Measurements from ENCODE around the gene RHOF. TPM values are rescaled to one million over a fixed set of nuclear protein-coding genes. Genes with fewer than 3 reads are reported as not detected.
"Not testable (repeated sequence)": the region's sequence is repeated elsewhere in the genome, so short reads cannot be mapped to it uniquely, and the experiment has no call there.

Gene RHOF
- total RNA-seq, 2 experiments from 2014 or later = 145 to 154 TPM

DNA sequence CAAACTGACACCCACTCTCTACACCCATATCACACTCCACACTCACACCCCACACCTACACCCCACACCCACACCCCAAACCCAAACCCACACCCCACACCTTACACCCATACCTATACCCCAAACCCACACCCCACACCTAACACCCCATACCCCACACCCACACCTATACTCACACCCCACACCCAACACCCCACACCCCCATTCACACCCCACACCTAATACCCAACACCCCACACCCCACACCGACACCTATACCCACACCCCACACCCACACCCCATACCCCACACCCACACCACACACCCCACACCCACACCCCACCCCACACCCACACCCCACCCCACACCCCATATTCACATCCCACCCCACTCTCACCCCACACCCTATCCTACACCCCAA lies 42.5 kb downstream of the RHOF start:
- Mint-ChIP-seq H3K36me3 (ENCODE audit: low read depth) (peaks cover 12% of the 10 kb centered on the region), H3K27me3 (ENCODE audit: low read depth) (no peaks in the 10 kb centered on the region), H3K4me3 (no peak overlapping the region), H3K27ac (no peak overlapping the region), H3K9me3 (ENCODE audit: insufficient read depth) (no peaks in the 10 kb centered on the region), H3K4me1 (ENCODE audit: low read depth) (peaks cover 11% of the 10 kb centered on the region)
- no peak for DNase-seq
- no peak for ATAC-seq
- CTCF ChIA-PET = no interaction called here
- POLR2A ChIA-PET = no interaction called here

DNA sequence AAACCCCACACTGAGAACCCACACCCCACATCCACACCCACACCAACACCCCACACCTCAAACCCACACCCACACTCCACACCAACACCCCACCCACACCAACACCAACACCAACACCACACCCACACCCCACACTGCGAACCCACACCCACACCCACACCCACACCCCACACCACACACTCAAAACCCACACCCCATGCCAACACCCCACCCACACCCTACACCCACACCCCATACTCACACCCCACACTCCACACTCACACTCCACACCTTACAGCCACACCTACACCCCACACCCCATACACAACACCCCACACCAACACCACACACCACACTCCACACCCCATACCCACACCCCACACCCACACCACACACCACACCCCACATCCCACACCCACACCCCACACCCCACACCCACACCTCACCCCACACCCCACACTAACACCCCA lies 43.0 kb downstream of the RHOF start:
- H3K4me1 Mint-ChIP-seq (ENCODE audit: low read depth) = peaks cover 6% of the 10 kb centered on the region
- no peaks in the 10 kb centered on the region for H3K9me3 Mint-ChIP-seq (ENCODE audit: insufficient read depth)
- ATAC-seq = peak; percentile 46
- no peak for DNase-seq
- no peak overlapping the region for H3K4me3 Mint-ChIP-seq
- POLR2A ChIA-PET = no interaction called here
- peaks cover 11% of the 10 kb centered on the region for H3K36me3 Mint-ChIP-seq (ENCODE audit: low read depth)
- CTCF ChIA-PET = no interaction called here
- no peaks in the 10 kb centered on the region for H3K27me3 Mint-ChIP-seq (ENCODE audit: low read depth)
- no peak overlapping the region for H3K27ac Mint-ChIP-seq

DNA sequence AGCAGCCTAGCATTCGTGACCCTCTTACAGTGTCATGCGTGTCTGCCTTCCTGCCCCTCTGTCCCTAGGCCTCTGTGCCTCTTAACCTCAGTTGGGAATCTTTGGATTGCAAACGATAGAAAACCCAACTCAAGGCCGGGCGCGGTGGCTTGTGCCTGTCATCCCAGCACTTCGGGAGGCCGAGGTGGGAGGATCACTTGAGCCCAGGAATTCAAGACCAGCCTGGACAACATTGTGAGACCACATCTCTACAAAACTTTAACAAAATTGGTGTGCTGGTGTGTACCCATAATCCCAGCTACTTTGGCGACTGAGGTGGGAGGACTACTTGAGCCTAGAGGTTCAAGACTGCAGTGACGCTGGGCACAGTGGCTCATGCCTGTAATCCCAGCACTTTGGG lies 44.2 kb downstream of the RHOF start:
- no peaks in the 10 kb centered on the region for H3K9me3 Mint-ChIP-seq (ENCODE audit: insufficient read depth)
- peaks cover 10% of the 10 kb centered on the region for H3K36me3 Mint-ChIP-seq (ENCODE audit: low read depth)
- peaks cover 2% of the 10 kb centered on the region for H3K4me1 Mint-ChIP-seq (ENCODE audit: low read depth)
- H3K4me3 Mint-ChIP-seq = no peak overlapping the region
- DNase-seq (no peak), ATAC-seq (no peak)
- CTCF ChIA-PET = interaction anchor here (1.6 kb wide), 1 partner anchor 45 kb away, joined by 4 read pairs; no protein-coding TSS in a partner anchor
- no peaks in the 10 kb centered on the region for H3K27me3 Mint-ChIP-seq (ENCODE audit: low read depth)
- POLR2A ChIA-PET = no interaction called here
- no peak overlapping the region for H3K27ac Mint-ChIP-seq

DNA sequence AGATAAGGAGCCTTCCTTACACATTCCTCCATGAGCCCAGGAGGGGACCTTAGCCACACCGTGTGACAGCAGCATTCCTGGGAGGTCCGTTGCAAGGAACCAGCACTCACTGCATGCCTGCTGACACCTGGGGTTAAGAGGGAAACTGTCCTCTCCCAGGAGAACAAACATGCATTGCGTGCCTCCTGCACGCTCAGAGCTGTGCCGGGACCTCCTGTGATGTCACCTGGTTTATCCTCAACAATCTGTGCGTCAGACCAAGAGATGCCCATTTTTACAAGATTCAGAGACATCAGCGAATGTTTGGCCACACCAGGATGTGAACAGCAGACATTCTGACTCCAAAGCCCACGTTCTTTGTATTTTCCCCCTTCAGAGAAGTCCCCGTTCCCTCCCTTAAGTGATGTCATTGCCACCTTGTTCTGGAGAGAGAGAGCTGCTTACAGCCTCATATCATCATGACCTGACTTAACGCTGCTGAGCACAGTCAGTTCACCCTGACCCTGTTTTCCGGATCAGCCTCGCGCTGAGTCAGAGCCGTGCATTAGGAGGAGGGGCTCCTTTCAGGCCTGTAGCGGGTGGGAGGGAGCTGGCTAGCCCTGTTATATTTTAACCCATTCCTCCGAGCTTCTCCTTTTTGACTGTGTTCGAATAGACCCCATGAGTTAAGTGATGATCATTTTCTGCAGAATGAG lies 44.8 kb downstream of the RHOF start:
- H3K27ac Mint-ChIP-seq = no peak overlapping the region
- ATAC-seq = no peak
- CTCF ChIA-PET = interaction anchor here (1.6 kb wide), 1 partner anchor 46 kb away, joined by 4 read pairs; no protein-coding TSS in a partner anchor
- no peaks in the 10 kb centered on the region for H3K27me3 Mint-ChIP-seq (ENCODE audit: low read depth)
- H3K9me3 Mint-ChIP-seq (ENCODE audit: insufficient read depth) = no peaks in the 10 kb centered on the region
- DNase-seq = no peak
- POLR2A ChIA-PET = no interaction called here
- H3K4me3 Mint-ChIP-seq = no peak overlapping the region
- peaks cover 10% of the 10 kb centered on the region for H3K36me3 Mint-ChIP-seq (ENCODE audit: low read depth)
- peaks cover 2% of the 10 kb centered on the region for H3K4me1 Mint-ChIP-seq (ENCODE audit: low read depth)

DNA sequence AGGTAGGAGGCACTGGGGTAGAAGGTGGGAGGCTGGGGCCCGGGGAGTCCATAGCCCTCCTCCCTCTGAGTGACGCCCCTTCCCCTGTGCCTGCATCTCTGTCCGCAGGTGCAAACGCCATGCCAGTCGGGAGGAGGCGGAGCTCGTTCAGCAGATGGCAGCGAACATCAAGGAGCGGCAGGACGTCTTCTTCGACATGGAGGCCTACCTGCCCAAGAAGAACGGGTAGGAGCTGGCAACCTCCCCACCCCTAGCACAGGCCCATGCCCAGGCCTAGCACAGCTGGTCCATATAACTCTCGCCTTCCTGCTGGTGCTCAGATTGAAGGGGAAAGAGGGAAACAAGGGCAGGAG lies 45.3 kb downstream of the RHOF start:
- Mint-ChIP-seq H3K4me3 (no peak overlapping the region), H3K36me3 (ENCODE audit: low read depth) (peaks cover 10% of the 10 kb centered on the region), H3K4me1 (ENCODE audit: low read depth) (peaks cover 2% of the 10 kb centered on the region), H3K9me3 (ENCODE audit: insufficient read depth) (no peaks in the 10 kb centered on the region), H3K27me3 (ENCODE audit: low read depth) (no peaks in the 10 kb centered on the region), H3K27ac (no peak overlapping the region)
- POLR2A ChIA-PET = no interaction called here
- ATAC-seq (no peak), DNase-seq (no peak)
- CTCF ChIA-PET = interaction anchor here (1.6 kb wide), 1 partner anchor 46 kb away, joined by 4 read pairs; no protein-coding TSS in a partner anchor

DNA sequence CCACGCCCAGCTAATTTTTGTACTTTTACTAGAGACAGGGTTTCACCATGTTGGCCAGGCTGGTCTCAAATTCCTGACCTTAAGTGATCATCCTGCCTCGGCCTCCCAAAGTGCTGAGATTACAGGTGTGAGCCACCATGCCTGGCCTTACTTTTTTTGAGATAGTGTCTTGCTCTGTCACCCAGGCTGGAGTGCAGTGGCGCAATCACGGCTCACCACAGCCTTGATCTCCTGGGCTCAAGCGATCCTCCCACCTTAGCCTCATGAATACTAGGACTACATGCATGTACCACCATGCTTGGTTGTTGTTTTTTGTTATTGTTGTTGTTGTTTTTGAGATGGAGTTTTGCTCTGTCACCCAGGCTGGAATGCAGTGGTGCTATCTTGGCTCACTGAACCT lies 47.9 kb downstream of the RHOF start:
- POLR2A ChIA-PET; H3K27ac Mint-ChIP-seq; H3K9me3 Mint-ChIP-seq (ENCODE audit: insufficient read depth); H3K36me3 Mint-ChIP-seq (ENCODE audit: low read depth); H3K27me3 Mint-ChIP-seq (ENCODE audit: low read depth); H3K4me1 Mint-ChIP-seq (ENCODE audit: low read depth); ATAC-seq; DNase-seq; H3K4me3 Mint-ChIP-seq: not testable (repeated sequence)
- CTCF ChIA-PET = interaction anchor here (1.8 kb wide), 1 partner anchor 48 kb away, joined by 4 read pairs; the partner anchor contains the start of gene RHOF

DNA sequence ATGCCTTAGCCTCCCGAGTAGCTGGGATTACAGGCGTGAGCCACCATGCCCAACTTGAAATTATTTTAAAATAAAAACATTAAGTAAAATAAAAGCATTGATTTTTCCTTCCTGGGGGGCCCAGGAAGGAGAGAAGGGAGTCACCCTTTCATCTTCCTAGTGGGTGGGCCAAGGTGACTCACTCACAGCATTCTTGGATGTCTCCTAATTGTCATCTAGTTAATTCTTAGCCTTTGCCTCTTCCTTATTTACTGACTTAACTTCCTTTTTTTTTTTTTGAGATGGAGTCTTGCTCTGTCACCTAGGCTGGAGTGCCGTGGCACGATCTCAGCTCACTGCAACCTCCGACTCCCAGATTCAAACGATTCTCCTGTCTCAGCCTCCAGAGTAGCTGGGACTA lies 51.7 kb downstream of the RHOF start:
- Mint-ChIP-seq H3K9me3 (ENCODE audit: insufficient read depth) (no peaks in the 10 kb centered on the region), H3K27ac (no peak overlapping the region), H3K27me3 (ENCODE audit: low read depth) (no peaks in the 10 kb centered on the region), H3K4me1 (ENCODE audit: low read depth) (no peaks in the 10 kb centered on the region), H3K36me3 (ENCODE audit: low read depth) (no peaks in the 10 kb centered on the region), H3K4me3 (no peak overlapping the region)
- DNase-seq (no peak), ATAC-seq (no peak)
- ChIA-PET POLR2A (no interaction called here), CTCF (interaction anchor here (1.3 to 1.4 kb wide), 2 partner anchors 52 to 189 kb away, joined by 3 read pairs; no protein-coding TSS in a partner anchor)

DNA sequence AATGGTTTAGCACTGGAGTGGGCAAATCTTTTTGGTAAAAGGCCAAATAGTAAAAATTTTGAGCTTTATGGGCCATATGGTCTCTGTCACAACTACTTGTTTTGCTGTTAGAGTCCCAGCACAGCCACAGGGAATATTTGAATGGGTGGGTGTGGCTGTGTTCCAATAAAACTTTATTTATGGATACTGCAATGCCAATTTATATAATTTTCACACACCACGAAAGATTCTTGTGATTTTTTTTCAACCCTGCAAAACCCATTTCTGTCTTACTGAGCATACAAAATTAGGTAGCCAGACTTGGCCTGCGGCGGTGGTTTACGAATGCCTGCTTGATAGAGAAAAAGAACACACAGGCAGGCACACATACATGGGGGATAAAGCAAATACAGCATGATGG lies 52.6 kb downstream of the RHOF start:
- no peak overlapping the region for H3K4me3 Mint-ChIP-seq
- ATAC-seq (no peak), DNase-seq (no peak)
- no peaks in the 10 kb centered on the region for H3K9me3 Mint-ChIP-seq (ENCODE audit: insufficient read depth)
- no peak overlapping the region for H3K27ac Mint-ChIP-seq
- CTCF ChIA-PET = interaction anchor here (1.0 to 1.4 kb wide), 3 partner anchors 28 to 188 kb away, joined by 3 read pairs; partner anchors contain the start of gene TMEM120B
- no peaks in the 10 kb centered on the region for H3K36me3 Mint-ChIP-seq (ENCODE audit: low read depth)
- no peaks in the 10 kb centered on the region for H3K4me1 Mint-ChIP-seq (ENCODE audit: low read depth)
- POLR2A ChIA-PET = no interaction called here
- H3K27me3 Mint-ChIP-seq (ENCODE audit: low read depth) = no peaks in the 10 kb centered on the region

DNA sequence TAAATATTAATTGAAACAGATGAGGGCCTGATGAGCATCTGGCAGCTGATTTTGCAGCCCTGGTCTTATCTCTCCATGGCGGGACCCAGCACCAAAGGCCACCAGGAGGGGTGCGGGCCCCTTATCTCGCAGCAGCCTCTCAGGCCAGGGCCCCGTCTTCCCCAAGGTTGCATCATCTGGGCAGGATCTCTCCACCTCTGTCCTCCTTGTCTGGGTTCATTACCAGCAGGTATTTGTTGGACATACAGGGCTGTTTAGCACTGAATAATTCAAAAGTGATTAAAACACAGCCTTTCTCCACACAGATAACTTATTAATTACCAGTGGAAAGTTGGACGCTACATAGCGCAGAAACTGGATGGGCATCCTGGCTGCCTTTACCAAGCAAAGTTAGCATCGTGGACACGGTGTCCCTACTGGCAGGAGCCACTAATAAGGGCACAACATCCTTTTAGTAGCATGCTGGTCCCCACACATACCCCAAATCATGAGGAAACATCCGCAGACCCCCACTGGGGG lies 55.1 kb downstream of the RHOF start:
- DNase-seq = no peak
- H3K27me3 Mint-ChIP-seq (ENCODE audit: low read depth) = no peaks in the 10 kb centered on the region
- H3K9me3 Mint-ChIP-seq (ENCODE audit: insufficient read depth) = no peaks in the 10 kb centered on the region
- H3K4me3 Mint-ChIP-seq = no peak overlapping the region
- H3K27ac Mint-ChIP-seq = no peak overlapping the region
- no peaks in the 10 kb centered on the region for H3K36me3 Mint-ChIP-seq (ENCODE audit: low read depth)
- H3K4me1 Mint-ChIP-seq (ENCODE audit: low read depth) = no peaks in the 10 kb centered on the region
- ChIA-PET POLR2A (no interaction called here), CTCF (no interaction called here)
- ATAC-seq = no peak

DNA sequence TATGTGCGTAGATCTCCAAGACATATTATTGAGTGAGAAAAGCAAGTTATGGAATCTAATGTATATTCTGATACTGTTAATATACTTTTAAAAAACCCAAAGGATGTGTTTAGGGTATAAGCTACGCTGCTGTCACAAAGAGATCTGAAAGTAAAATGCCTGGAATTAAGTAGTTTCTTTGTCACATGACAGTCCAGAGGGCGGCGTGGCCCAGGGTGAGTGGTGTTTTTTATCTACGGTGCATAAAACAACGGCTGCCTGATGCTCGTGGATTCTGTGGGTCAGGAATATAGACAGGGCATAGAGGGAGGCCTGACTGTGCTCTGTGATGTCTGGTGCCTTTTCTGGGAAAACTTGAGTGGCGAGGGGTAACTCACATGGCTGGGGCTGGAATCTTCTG lies 59.6 kb downstream of the RHOF start:
- POLR2A ChIA-PET = no interaction called here
- H3K27me3 Mint-ChIP-seq (ENCODE audit: low read depth) = no peaks in the 10 kb centered on the region
- CTCF ChIA-PET = interaction anchor here (1.6 kb wide), 1 partner anchor 60 kb away, joined by 5 read pairs; the partner anchor contains the start of gene RHOF

DNA sequence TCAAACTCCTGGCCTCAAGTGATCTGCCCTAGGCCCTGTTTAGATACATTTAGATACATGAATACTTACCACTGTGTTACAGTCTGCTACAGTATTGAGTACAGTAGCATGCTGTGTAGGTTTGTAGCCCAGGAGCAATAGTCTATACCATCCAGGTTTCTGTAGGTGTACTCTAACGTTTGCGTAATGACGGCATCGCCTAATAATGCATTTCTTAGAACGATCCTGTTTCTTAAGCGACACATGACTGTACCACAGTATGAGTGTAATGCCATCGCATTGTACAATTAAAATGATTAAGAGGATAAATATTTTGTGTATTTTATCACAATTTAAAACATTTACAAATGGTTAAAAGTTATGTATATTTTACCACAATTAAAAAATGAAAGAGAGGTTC lies 62.0 kb downstream of the RHOF start:
- no peak overlapping the region for H3K27ac Mint-ChIP-seq
- CTCF ChIA-PET = no interaction called here

More for the DNA sequence above, 59.6 kb downstream of the RHOF start:
- Mint-ChIP-seq H3K4me1 (ENCODE audit: low read depth) (no peaks in the 10 kb centered on the region), H3K36me3 (ENCODE audit: low read depth) (no peaks in the 10 kb centered on the region), H3K4me3 (no peak overlapping the region), H3K27ac (no peak overlapping the region), H3K9me3 (ENCODE audit: insufficient read depth) (no peaks in the 10 kb centered on the region)
- DNase-seq (no peak), ATAC-seq (no peak)

DNA sequence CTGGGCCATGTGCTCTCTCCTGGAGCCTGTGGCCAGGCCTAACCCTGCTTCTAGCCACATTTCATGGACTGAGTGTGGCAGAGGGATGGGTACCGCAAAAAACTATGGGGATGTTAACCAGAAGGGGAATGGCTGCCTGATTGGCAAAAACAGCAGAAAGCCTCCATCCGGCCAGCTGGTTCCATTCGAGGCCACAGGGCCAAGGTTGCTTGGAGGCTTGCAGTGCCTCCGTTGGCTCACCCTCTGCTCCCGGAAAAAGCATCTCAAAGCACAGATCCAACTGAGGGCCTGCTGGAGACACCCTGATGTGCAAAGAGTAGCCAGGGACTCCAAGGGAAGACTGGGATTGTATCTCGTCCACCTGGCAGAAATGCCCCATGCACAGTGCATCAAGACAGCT lies 64.5 kb downstream of the RHOF start:
- DNase-seq = no peak
- Mint-ChIP-seq H3K27ac (no peak overlapping the region), H3K4me3 (no peak overlapping the region), H3K27me3 (ENCODE audit: low read depth) (no peaks in the 10 kb centered on the region), H3K4me1 (ENCODE audit: low read depth) (no peaks in the 10 kb centered on the region), H3K36me3 (ENCODE audit: low read depth) (peaks cover 5% of the 10 kb centered on the region), H3K9me3 (ENCODE audit: insufficient read depth) (no peaks in the 10 kb centered on the region)
- ChIA-PET POLR2A (interaction anchor here (0.9 kb wide), 1 partner anchor 16 kb away, joined by 3 read pairs; the partner anchor contains the start of gene TMEM120B), CTCF (no interaction called here)
- no peak for ATAC-seq

More for the DNA sequence above, 62.0 kb downstream of the RHOF start:
- POLR2A ChIA-PET = no interaction called here
- H3K4me1 Mint-ChIP-seq (ENCODE audit: low read depth) = no peaks in the 10 kb centered on the region
- H3K9me3 Mint-ChIP-seq (ENCODE audit: insufficient read depth) = no peaks in the 10 kb centered on the region
- H3K4me3 Mint-ChIP-seq = no peak overlapping the region
- no peaks in the 10 kb centered on the region for H3K27me3 Mint-ChIP-seq (ENCODE audit: low read depth)
- ATAC-seq = no peak
- DNase-seq = no peak
- H3K36me3 Mint-ChIP-seq (ENCODE audit: low read depth) = no peaks in the 10 kb centered on the region
